Measurements from ENCODE around the gene ZNF318.

- TF ChIP-seq CTCF (IDR thresholded peaks at IDR 0.05) (no peak), POLR2A (IDR thresholded peaks at IDR 0.05) (no peak)
These were observed 33.4 kb upstream of the ZNF318 start for GRCh38 chr6:43402820-43403219.
